ENCODE results near the gene CD300A.
"Not testable (repeated sequence)": the region's sequence is repeated elsewhere in the genome, so short reads cannot be mapped to it uniquely, and the experiment has no call there.

The CD300A gene

GRCh38 chr17:74499992-74500391, 33.6 kb downstream of the CD300A start:
- no peak for DNase-seq (ENCODE audit: low spot score)
- Histone ChIP-seq H2BK15ac (ENCODE audit: low read length) (no peak overlapping the region), H3K9ac (ENCODE audit: low read depth, low read length, poor library complexity) (no peak overlapping the region), H2BK5ac (ENCODE audit: low read length) (no peak overlapping the region), H3K36me3 (replicated peaks in 1 of 2; ENCODE audit: control insufficient read depth in 2 of 2, insufficient read depth in 2 of 2, low read length in 2 of 2) (no peaks in the 10 kb centered on the region), H3K79me1 (ENCODE audit: low read depth, low read length) (no peaks in the 10 kb centered on the region), H3K27ac (replicated peaks; ENCODE audit: low read length) (no peak overlapping the region), H3K4me1 (ENCODE audit: control insufficient read depth in 2 of 2, insufficient read depth in 1 of 2, low read depth in 1 of 2, low read length in 2 of 2) (no peaks in the 10 kb centered on the region), H3K27me3 (ENCODE audit: control insufficient read depth in 3 of 3, insufficient read depth in 3 of 3, low read depth in 1 of 3, low read length in 3 of 3) (no peaks in the 10 kb centered on the region), H2AFZ (ENCODE audit: low read length) (no peak overlapping the region), H3K14ac (ENCODE audit: low read length) (no peak overlapping the region), H3K4me2 (ENCODE audit: insufficient read depth, low read length, poor library complexity, severe bottlenecking) (no peak overlapping the region), H3K18ac (ENCODE audit: low read length) (no peak overlapping the region), H4K8ac (ENCODE audit: low read depth, low read length) (no peak overlapping the region), H3K4me3 (ENCODE audit: low read length in 2 of 2) (no peak overlapping the region), H3K23ac (ENCODE audit: low read depth, low read length, poor library complexity) (no peak overlapping the region), H4K91ac (ENCODE audit: low read depth, low read length, poor library complexity) (no peak overlapping the region), H3K9me3 (replicated peaks in 1 of 2; ENCODE audit: control insufficient read depth in 2 of 2, insufficient read depth in 1 of 2, low read depth in 1 of 2, low read length in 2 of 2) (no peaks in the 10 kb centered on the region), H2BK120ac (ENCODE audit: low read depth, low read length) (no peak overlapping the region), H2BK12ac (ENCODE audit: low read length) (no peak overlapping the region), H2AK5ac (ENCODE audit: low read depth, low read length) (no peak overlapping the region), H3K4ac (ENCODE audit: low read length) (no peak overlapping the region)
- no CpG with 5 or more reads among the region's 3 CpGs for WGBS, 2 donors (ENCODE audit: extremely low coverage in 2 of 2, insufficient read length in 2 of 2, insufficient replicate concordance in 1 of 2)

- Histone ChIP-seq H2AFZ (ENCODE audit: low read length) (no peak overlapping the region), H2BK15ac (ENCODE audit: low read length) (no peak overlapping the region), H3K18ac (ENCODE audit: low read length) (no peak overlapping the region), H3K36me3 (replicated peaks in 1 of 2; ENCODE audit: control insufficient read depth in 2 of 2, insufficient read depth in 2 of 2, low read length in 2 of 2) (no peaks in the 10 kb centered on the region), H3K23ac (ENCODE audit: low read depth, low read length, poor library complexity) (no peak overlapping the region), H4K8ac (ENCODE audit: low read depth, low read length) (no peak overlapping the region), H2AK5ac (ENCODE audit: low read depth, low read length) (no peak overlapping the region), H2BK12ac (ENCODE audit: low read length) (no peak overlapping the region), H3K9ac (ENCODE audit: low read depth, low read length, poor library complexity) (no peak overlapping the region), H3K4me2 (ENCODE audit: insufficient read depth, low read length, poor library complexity, severe bottlenecking) (no peak overlapping the region), H4K91ac (ENCODE audit: low read depth, low read length, poor library complexity) (no peak overlapping the region), H3K14ac (ENCODE audit: low read length) (no peak overlapping the region), H3K4ac (ENCODE audit: low read length) (no peak overlapping the region), H3K9me3 (replicated peaks in 1 of 2; ENCODE audit: control insufficient read depth in 2 of 2, insufficient read depth in 1 of 2, low read depth in 1 of 2, low read length in 2 of 2) (no peaks in the 10 kb centered on the region), H2BK120ac (ENCODE audit: low read depth, low read length) (no peak overlapping the region), H3K27me3 (ENCODE audit: control insufficient read depth in 3 of 3, insufficient read depth in 3 of 3, low read depth in 1 of 3, low read length in 3 of 3) (no peaks in the 10 kb centered on the region), H2BK5ac (ENCODE audit: low read length) (no peak overlapping the region), H3K79me1 (ENCODE audit: low read depth, low read length) (no peaks in the 10 kb centered on the region), H3K27ac (replicated peaks; ENCODE audit: low read length) (no peak overlapping the region), H3K4me3 (ENCODE audit: low read length in 2 of 2) (no peak overlapping the region), H3K4me1 (ENCODE audit: control insufficient read depth in 2 of 2, insufficient read depth in 1 of 2, low read depth in 1 of 2, low read length in 2 of 2) (no peaks in the 10 kb centered on the region)
- no peak for DNase-seq (ENCODE audit: low spot score)
- whole genome bisulfite sequencing, 2 donors (ENCODE audit: extremely low coverage in 2 of 2, insufficient read length in 2 of 2, insufficient replicate concordance in 1 of 2): no CpG with 5 or more reads among the region's 6 CpGs
Measured at GRCh38 chr17:74502861-74503260, 36.4 kb downstream of the CD300A start.

DNA sequence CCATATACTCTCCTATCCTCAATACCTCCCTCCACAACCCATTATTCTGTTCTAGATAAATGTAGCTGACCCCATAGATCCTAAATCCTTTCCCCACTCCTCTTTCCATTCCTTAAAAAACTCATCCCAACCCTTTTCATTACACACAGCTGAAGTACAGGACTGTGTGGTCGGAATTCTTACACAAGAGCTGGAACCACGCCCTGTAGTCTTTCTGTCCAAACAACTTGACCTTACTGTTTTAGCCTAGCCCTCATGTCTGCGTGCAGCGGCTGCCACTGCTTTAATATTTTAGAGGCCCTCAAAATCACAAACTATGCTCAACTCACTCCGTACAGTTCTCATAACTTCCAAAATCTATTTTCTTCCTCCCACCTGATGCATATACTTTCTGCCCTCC, 37.5 kb downstream of the CD300A start:
- not testable (repeated sequence) for H3K4me1 ChIP-seq (ENCODE audit: control insufficient read depth in 2 of 2, insufficient read depth in 1 of 2, low read depth in 1 of 2, low read length in 2 of 2); H2AK5ac ChIP-seq (ENCODE audit: low read depth, low read length); H3K4me2 ChIP-seq (ENCODE audit: insufficient read depth, low read length, poor library complexity, severe bottlenecking); H2AFZ ChIP-seq (ENCODE audit: low read length); H3K18ac ChIP-seq (ENCODE audit: low read length); H3K9ac ChIP-seq (ENCODE audit: low read depth, low read length, poor library complexity); H3K14ac ChIP-seq (ENCODE audit: low read length); H2BK12ac ChIP-seq (ENCODE audit: low read length); H2BK15ac ChIP-seq (ENCODE audit: low read length); H4K91ac ChIP-seq (ENCODE audit: low read depth, low read length, poor library complexity); H3K4ac ChIP-seq (ENCODE audit: low read length); H3K4me3 ChIP-seq (ENCODE audit: low read length in 2 of 2); H2BK120ac ChIP-seq (ENCODE audit: low read depth, low read length); DNase-seq (ENCODE audit: low spot score); H4K8ac ChIP-seq (ENCODE audit: low read depth, low read length); H2BK5ac ChIP-seq (ENCODE audit: low read length); H3K27ac ChIP-seq (replicated peaks; ENCODE audit: low read length); H3K23ac ChIP-seq (ENCODE audit: low read depth, low read length, poor library complexity); H3K36me3 ChIP-seq (replicated peaks in 1 of 2; ENCODE audit: control insufficient read depth in 2 of 2, insufficient read depth in 2 of 2, low read length in 2 of 2); H3K27me3 ChIP-seq (ENCODE audit: control insufficient read depth in 3 of 3, insufficient read depth in 3 of 3, low read depth in 1 of 3, low read length in 3 of 3); H3K79me1 ChIP-seq (ENCODE audit: low read depth, low read length); H3K9me3 ChIP-seq (replicated peaks in 1 of 2; ENCODE audit: control insufficient read depth in 2 of 2, insufficient read depth in 1 of 2, low read depth in 1 of 2, low read length in 2 of 2)
- no CpG with 5 or more reads among the region's 5 CpGs for WGBS, 2 donors (ENCODE audit: extremely low coverage in 2 of 2, insufficient read length in 2 of 2, insufficient replicate concordance in 1 of 2)

DNA sequence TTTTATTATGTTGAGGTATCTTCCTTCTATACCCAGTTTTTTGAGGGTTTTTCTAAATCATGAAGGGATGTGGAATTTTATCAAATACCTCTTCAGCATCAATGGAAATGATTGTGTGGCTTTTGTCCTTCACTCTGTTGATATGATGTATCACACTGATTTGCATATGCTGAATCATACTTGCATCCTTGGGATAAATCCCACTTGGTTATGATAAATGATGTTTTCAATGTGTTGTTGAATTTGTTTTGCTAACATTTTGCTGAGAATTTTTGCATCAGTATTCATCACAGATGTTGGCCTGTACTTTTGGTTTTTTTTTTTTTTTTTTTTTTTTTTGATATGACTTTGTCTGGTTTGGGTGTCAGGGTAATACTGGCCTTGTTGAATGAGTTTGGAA, 41.7 kb downstream of the CD300A start:
- DNase-seq (ENCODE audit: low spot score): no peak
- no peak overlapping the region for H4K8ac ChIP-seq (ENCODE audit: low read depth, low read length)
- H2AK5ac ChIP-seq (ENCODE audit: low read depth, low read length): no peak overlapping the region
- H3K14ac ChIP-seq (ENCODE audit: low read length): no peak overlapping the region
- no peak overlapping the region for H3K4me2 ChIP-seq (ENCODE audit: insufficient read depth, low read length, poor library complexity, severe bottlenecking)
- no peaks in the 10 kb centered on the region for H3K4me1 ChIP-seq (ENCODE audit: control insufficient read depth in 2 of 2, insufficient read depth in 1 of 2, low read depth in 1 of 2, low read length in 2 of 2)
- H3K9me3 ChIP-seq (replicated peaks in 1 of 2; ENCODE audit: control insufficient read depth in 2 of 2, insufficient read depth in 1 of 2, low read depth in 1 of 2, low read length in 2 of 2): no peaks in the 10 kb centered on the region
- no peak overlapping the region for H3K18ac ChIP-seq (ENCODE audit: low read length)
- H3K9ac ChIP-seq (ENCODE audit: low read depth, low read length, poor library complexity): no peak overlapping the region
- no peak overlapping the region for H2BK120ac ChIP-seq (ENCODE audit: low read depth, low read length)
- H2BK15ac ChIP-seq (ENCODE audit: low read length): no peak overlapping the region
- H3K79me1 ChIP-seq (ENCODE audit: low read depth, low read length): no peaks in the 10 kb centered on the region
- H3K23ac ChIP-seq (ENCODE audit: low read depth, low read length, poor library complexity): no peak overlapping the region
- H3K36me3 ChIP-seq (replicated peaks in 1 of 2; ENCODE audit: control insufficient read depth in 2 of 2, insufficient read depth in 2 of 2, low read length in 2 of 2): no peaks in the 10 kb centered on the region
- H4K91ac ChIP-seq (ENCODE audit: low read depth, low read length, poor library complexity): no peak overlapping the region
- H3K4me3 ChIP-seq (ENCODE audit: low read length in 2 of 2): no peak overlapping the region
- no peak overlapping the region for H2BK12ac ChIP-seq (ENCODE audit: low read length)
- no peak overlapping the region for H2AFZ ChIP-seq (ENCODE audit: low read length)
- no peak overlapping the region for H2BK5ac ChIP-seq (ENCODE audit: low read length)
- H3K27me3 ChIP-seq (ENCODE audit: control insufficient read depth in 3 of 3, insufficient read depth in 3 of 3, low read depth in 1 of 3, low read length in 3 of 3): no peaks in the 10 kb centered on the region
- no peak overlapping the region for H3K4ac ChIP-seq (ENCODE audit: low read length)
- H3K27ac ChIP-seq (replicated peaks; ENCODE audit: low read length): no peak overlapping the region
